GM12873 (cell line): Measurements from ENCODE around the gene C2orf76.

Experiments used
- TF ChIP-seq, protein P1 (sequence below): IDR thresholded peaks from 2 replicates; pipeline ENCODE4 v1.5.1; 2012; ENCODE audit warnings: low read depth, mild to moderate bottlenecking, moderate library complexity, low read length, control low read depth; ENCODE audit not compliant: insufficient read depth; ENCODE audit errors: missing control alignments

C2orf76 gene

DNA sequence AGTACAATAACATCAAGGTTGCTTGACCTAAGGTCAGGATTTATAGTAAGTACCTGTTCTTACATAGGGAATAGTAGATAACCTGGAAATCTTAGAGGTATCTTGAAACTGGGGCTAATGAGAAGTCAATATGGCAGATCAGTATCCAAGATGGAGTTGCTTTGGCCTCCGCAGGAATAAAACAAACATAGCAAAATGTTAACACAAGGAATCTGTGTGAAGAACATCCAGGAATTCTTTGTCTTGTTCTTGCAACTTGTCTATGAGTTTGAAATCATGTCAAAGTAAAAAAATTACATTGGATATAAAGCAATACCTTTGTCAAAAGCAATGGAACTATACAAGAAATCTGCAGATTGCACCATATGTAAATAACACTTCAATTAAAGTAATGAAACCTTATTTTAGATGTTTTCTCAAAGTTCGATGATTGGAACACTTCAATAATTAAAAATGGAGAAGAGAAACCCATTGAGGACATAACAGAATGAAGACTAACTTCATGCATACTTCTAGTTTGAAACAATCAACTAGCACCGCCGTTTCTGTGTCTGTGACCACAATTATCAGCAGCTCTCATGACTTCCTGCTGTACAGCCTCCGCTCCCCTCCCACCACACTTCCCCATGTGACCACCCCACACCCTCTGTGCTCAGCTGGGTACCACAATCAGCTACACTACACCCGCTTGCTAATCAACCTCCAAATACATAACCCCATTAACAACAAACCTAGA is 27.6 kb downstream of the C2orf76 start:
- TF ChIP-seq, protein P1, sequence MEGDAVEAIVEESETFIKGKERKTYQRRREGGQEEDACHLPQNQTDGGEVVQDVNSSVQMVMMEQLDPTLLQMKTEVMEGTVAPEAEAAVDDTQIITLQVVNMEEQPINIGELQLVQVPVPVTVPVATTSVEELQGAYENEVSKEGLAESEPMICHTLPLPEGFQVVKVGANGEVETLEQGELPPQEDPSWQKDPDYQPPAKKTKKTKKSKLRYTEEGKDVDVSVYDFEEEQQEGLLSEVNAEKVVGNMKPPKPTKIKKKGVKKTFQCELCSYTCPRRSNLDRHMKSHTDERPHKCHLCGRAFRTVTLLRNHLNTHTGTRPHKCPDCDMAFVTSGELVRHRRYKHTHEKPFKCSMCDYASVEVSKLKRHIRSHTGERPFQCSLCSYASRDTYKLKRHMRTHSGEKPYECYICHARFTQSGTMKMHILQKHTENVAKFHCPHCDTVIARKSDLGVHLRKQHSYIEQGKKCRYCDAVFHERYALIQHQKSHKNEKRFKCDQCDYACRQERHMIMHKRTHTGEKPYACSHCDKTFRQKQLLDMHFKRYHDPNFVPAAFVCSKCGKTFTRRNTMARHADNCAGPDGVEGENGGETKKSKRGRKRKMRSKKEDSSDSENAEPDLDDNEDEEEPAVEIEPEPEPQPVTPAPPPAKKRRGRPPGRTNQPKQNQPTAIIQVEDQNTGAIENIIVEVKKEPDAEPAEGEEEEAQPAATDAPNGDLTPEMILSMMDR: no peak

DNA sequence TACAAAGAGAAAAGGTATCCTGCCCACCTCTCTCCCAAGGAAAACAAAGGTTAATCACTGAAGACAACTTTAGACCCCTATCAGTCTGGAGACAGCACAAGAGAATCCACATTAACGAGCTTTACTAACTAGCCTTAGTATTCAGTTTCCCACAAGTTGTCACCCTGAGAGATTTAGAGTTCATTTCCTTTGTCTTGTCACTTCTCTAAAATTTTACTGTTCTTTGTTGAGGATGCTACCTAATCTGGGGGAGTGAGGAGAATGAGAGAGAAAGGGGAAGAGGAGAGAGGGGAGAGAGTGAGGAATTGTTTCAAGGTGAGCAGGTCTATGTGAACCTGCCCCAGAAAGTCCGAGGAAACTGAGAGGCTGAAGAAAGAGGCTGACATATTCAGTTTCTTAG is 28.4 kb downstream of the C2orf76 start:
- TF ChIP-seq, protein P1: no peak

DNA sequence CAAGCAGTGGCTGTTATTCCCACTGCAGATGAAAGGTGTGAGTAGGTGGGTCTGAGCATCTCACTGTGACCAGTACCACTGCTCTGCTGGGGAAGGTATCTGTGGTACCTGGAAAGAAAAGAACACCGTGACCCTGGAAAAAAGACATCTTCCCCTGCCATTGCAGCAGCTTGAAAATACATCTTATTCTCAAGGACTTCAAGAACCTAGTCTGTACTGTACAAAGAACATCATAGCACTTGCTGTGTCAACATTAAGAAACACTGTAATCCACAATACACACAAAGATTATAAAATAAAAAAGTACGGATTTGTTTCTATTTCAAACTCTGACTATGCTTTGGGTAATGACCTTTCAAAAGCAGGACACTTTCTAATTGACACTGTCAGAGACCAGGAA is 28.9 kb downstream of the C2orf76 start:
- TF ChIP-seq, protein P1: no peak

DNA sequence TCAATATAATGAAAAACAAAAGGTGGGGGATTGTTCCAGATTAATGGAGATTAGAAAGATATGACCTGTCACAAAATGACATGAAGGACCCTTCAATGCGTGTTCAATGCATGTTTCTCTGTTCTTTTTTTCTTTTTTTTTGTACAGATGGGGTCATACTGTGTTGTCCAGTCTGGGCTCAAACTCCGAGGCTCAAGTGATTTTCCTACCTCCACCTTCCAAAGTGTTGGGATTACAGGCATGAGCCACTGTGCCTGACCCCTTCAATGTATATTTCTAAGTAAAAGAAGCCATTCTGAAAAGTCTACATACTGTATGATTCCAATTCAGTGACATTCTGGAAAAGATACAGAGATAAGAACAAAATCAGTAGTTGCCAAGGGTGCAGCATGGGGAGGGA is 32.8 kb downstream of the C2orf76 start:
- TF ChIP-seq, protein P1: no peak

DNA sequence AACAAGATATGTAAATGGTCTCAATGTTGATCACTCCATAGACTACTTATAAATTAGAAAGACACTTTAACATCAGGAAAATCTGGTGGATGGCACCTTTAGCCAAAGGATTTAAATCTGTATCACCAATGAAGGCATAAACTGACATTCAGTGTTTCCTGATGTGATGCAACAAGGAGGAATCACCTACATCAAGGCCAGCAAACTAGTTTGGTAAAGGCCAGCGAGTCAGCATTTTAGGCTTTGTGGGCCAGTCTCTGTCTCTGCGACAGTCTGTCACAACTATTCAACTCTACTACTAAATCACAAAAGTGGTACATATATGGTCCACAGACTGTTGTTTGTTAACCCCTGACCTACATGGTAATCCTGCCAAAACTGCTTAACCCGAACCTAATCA is 33.3 kb downstream of the C2orf76 start:
- TF ChIP-seq, protein P1: no peak

DNA sequence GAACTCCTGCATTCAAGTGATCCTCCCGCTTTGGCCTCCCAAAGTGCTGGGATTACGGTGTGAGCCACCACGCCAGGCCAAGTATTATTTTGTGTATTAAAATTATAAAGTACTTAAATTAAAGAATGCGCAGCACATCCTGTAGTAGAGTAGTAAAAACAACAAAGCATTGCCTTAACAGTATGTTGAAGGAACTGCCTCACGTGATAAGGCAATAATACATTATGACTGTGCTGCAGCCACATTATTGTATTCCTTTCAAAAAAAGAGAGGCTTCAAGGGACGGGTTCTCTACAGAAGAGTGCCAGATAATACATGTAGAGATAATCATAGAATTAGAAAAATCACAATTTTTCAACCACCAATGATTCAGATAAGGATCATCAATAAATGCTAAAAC is 33.7 kb downstream of the C2orf76 start:
- TF ChIP-seq, protein P1: no peak

DNA sequence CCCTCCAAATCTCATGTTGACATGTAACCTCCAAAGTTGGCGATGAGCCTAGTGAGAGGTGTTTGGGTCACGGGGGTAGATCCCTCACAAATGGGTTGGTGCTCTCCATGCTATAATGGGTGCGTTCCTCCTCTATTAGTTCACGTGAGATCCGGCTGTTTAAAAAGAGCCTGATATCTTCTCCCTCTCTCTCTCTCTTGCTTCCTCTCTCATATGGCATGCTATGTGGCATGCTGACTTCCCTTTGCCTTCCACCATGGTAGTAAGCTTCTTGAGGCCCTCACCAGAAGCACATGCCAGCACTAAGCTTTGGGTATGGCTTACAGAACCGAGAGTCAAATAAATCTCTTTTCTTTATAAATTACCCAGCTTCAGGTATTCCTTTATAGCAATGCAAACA is 39.2 kb downstream of the C2orf76 start:
- TF ChIP-seq, protein P1: no peak
